SW 1271 (cell line): Measurements from ENCODE around the gene S1PR3.

Experiments used
- DNase-seq, 2 experiments: peaks; one replicate each; lab custom pipeline; 2025; lab: John Stamatoyannopoulos, UW

S1PR3 gene

GRCh38 chr9:89038382-89039103 is 47.3 kb downstream of the S1PR3 start:
- DNase-seq, result no peak

- no peak for DNase-seq
These were observed 47.8 kb downstream of the S1PR3 start for GRCh38 chr9:89039104-89039465.

- no peak for DNase-seq
These were observed 48.4 kb downstream of the S1PR3 start for GRCh38 chr9:89039664-89040063.

GRCh38 chr9:89042984-89043383 is 51.7 kb downstream of the S1PR3 start:
- DNase-seq, result no peak

GRCh38 chr9:89044104-89044503 is 52.8 kb downstream of the S1PR3 start:
- DNase-seq, result no peak

- no peak for DNase-seq
These were observed 53.6 kb downstream of the S1PR3 start for GRCh38 chr9:89044881-89045280.

- DNase-seq, result no peak
These were observed 55.6 kb downstream of the S1PR3 start for GRCh38 chr9:89046832-89047231.

- no peak for DNase-seq
These were observed 56.4 kb downstream of the S1PR3 start for GRCh38 chr9:89047667-89048066.

GRCh38 chr9:89048616-89049015 is 57.3 kb downstream of the S1PR3 start:
- DNase-seq, result no peak

GRCh38 chr9:89049646-89050045 is 58.4 kb downstream of the S1PR3 start:
- DNase-seq, result no peak

- no peak for DNase-seq
These were observed 60.3 kb downstream of the S1PR3 start for GRCh38 chr9:89051421-89052025.

- no peak for DNase-seq
These were observed 61.3 kb downstream of the S1PR3 start for GRCh38 chr9:89052470-89053097.

GRCh38 chr9:89053301-89053700 is 62.0 kb downstream of the S1PR3 start:
- DNase-seq, result no peak
